Endothelial cell of umbilical vein (primary cell): ENCODE results near the gene GNAS.

Experiments used
- CTCF ChIP-seq, 2 donors: IDR thresholded peaks; 1 replicate in 1 of 2; 2 replicates in 1 of 2; pipeline ENCODE4 v1.5.1; 2011; ENCODE audit warnings: low read length in 2 of 2, mild to moderate bottlenecking in 2 of 2, moderate library complexity in 2 of 2, control low read depth in 1 of 2, inconsistent platforms in 1 of 2, low read depth in 1 of 2; ENCODE audit not compliant: insufficient read depth in 1 of 2; ENCODE audit errors: extremely low read depth in 1 of 2
- EZH2 ChIP-seq: IDR thresholded peaks from 2 replicates; pipeline ENCODE4 v1.6.1; 2012; ENCODE audit warnings: borderline replicate concordance, low read depth, mild to moderate bottlenecking, moderate library complexity, low read length, inconsistent platforms; ENCODE audit not compliant: severe bottlenecking
- JUN ChIP-seq: IDR thresholded peaks from 2 replicates; pipeline ENCODE4 v1.6.1; 2011; ENCODE audit warnings: borderline replicate concordance, low read depth; ENCODE audit not compliant: insufficient read length, insufficient read depth
- MAX ChIP-seq: IDR thresholded peaks from 2 replicates; pipeline ENCODE4 v1.6.1; 2011; ENCODE audit not compliant: insufficient read depth, insufficient read length
- POLR2A ChIP-seq: IDR thresholded peaks from 2 replicates; pipeline ENCODE4 v1.6.1; 2012; ENCODE audit warnings: low read depth, mild to moderate bottlenecking, control low read depth, low read length
- POLR2AphosphoS5 ChIP-seq: IDR thresholded peaks from 2 replicates; pipeline ENCODE4 v1.6.1; 2012; ENCODE audit warnings: low read depth, mild to moderate bottlenecking, control low read depth, low read length, moderate library complexity; ENCODE audit not compliant: insufficient read depth

DNA sequence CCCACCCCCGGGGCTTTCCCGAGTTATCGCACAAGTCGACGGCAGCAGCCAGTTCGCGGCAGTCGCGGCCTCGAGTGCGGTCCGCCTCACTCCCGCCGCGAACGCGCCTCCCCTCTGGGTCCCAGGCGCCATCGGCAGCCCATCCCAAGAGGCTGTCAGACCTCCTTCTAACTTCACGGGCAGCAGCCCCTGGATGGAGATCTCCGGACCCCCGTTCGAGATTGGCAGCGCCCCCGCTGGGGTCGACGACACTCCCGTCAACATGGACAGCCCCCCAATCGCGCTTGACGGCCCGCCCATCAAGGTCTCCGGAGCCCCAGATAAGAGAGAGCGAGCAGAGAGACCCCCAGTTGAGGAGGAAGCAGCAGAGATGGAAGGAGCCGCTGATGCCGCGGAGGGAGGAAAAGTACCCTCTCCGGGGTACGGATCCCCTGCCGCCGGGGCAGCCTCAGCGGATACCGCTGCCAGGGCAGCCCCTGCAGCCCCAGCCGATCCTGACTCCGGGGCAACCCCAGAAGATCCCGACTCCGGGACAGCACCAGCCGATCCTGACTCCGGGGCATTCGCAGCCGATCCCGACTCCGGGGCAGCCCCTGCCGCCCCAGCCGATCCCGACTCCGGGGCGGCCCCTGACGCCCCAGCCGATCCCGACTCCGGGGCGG is 1.6 kb downstream of the GNAS start:
- TF ChIP-seq CTCF (IDR thresholded peaks at IDR 0.05; ENCODE audit: extremely low read depth in 1 of 2, insufficient read depth in 1 of 2, low read depth in 1 of 2, low read length in 2 of 2) (no peak), JUN (no peak), POLR2A (no peak), EZH2 (no peak), POLR2AphosphoS5 (no peak), MAX (no peak)
